Stimulated activated CD8-positive, alpha-beta memory T cell treated with anti-CD3 and anti-CD28 coated beads, Interleukin-4, amount 100 ng/mL, for 4 hours (primary cell): ENCODE results near the gene NOP53.
"Not testable (repeated sequence)": the region's sequence is repeated elsewhere in the genome, so short reads cannot be mapped to it uniquely, and the experiment has no call there.

Source experiments
- DNase-seq, 2 donors: peaks; one replicate each; pipeline ENCODE4 v3.0.0-alpha.2; 2020; ENCODE audit warnings: low read depth in 2 of 2, low spot score in 1 of 2

The NOP53 gene

DNA sequence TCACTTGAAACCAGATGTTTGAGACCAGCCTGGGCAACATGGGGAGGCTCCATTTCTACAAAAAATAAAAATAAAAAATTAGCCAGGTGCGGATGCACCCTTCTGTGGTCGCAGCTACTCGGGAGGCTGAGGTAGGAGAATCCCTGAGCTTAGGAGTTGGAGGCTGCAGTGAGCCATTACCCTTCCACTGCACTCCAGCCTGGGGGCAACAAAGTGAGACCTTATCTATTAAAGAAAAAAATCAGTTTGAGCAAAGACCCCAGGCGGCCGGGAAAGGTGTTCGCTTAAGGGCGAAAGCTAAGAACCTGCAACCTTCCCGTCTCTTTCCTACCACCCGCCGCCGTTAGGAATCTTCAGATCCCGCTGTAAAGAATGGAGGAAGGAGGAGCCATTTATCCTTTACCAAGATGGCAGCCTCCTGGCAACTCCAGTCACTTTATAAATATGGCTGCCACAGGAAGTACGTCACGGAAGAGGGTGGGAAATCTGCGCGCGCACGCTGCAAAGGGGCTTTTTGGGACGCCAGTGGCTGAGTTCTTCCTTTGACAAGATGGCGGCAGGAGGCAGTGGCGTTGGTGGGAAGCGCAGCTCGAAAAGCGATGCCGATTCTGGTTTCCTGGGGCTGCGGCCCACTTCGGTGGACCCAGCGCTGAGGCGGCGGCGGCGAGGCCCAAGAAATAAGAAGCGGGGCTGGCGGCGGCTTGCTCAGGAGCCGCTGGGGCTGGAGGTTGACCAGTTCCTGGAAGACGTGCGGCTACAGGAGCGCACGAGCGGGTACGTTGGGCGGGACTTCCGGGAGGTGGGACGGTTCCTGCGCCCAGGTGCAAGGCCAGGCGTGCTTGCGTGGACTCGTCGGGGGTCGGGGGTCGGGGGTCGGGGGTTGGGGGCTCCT is at the start of gene NOP53:
Gene NOP53 (plus strand): TSS at position 537 of the 892 bp plus-strand sequence. CDS start 14 bp downstream, at position 551.
- peak; percentile 93 to 96 for DNase-seq

DNA sequence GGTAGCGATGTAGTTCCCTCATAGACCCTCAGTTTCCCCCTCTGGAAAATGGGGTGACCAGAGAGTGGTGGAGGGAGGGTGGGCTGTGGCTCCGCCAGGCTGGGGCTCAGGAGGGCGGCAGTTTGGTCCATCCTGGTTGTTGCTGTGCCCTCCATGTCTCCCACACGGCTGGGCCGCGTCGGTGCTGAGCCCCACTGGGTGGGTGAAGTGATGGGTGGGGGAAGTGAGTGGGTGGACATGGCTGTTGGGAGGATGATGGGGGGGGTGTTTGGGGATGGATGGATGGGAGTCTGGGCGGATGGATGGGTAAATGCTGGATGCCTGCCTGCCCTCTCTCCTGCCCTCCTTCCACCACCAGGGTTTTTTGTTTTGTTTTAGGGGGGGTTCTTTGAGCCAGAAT is 48.7 kb upstream of the NOP53 start:
- DNase-seq: no peak

DNA sequence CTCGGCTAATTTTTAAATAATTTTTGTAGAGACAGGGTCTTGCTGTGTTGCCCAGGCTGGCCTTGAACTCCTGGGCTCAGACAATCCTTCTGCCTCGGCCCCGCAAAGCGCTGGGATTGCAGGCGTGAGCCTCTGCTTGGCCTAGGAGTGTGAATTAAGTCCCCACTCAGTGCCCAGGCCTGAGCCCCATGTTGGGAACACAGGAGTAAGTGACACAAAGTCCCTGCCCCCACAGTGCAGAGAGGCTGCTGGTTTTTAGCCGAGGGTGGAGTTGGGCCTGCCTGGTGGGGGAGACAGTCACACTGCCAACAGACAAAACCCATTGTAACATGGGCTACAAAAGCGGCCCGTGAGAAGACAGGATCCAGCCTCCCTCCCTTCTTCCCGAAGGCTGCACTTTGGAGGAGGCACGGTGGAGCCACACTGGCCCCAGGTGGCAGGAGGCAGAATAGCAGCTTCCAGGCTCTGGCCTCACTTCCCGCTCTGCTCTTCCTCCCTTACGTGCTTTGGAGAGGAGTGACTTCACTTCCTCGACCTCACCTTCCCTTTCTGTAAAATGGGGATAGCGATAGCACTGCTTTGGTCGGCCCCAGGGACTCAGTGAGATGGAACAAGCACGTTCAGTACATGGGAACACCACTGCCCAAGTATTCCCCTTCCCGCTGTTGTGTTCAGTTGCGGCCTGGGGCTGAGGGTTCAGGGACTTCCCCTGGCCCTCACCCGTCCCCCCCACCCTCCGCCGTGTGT is 47.3 kb upstream of the NOP53 start:
- peak in 1 of 2 donors; percentile 8 for DNase-seq

DNA sequence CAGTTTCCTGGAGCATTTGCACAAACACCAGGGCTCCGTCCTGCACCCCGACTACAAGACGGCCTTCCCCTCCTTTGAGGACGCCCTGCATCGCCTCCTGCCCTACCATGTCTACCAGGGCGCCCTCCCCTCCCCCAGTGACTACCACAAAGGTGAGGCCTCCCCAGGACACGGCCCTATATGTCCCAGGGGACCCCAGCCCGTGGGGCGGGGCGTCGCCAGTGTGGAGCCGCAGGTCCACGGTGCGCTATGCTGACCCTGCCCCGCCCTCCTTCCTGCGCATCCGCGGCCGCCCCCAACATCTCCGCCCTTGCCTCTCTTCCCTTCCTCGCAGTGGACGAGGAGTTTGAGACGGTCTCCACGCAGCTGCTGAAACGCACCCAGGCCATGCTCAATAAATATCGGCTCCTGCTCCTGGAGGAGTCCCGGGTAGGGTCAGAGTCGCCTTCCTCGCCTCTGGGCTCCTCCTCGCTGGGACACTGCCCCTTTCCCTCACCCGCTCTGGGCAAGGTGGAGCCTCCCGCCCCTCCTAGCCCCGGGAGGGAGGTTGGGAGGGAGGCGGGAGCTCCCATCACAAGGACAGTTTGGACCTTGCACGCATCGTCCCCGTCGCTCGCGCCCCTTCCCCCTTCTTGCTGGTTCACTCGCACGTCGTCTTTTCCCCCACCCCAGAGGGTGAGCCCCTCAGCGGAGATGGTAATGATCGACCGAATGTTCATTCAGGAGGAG is 46.6 kb upstream of the NOP53 start:
- DNase-seq: no peak

DNA sequence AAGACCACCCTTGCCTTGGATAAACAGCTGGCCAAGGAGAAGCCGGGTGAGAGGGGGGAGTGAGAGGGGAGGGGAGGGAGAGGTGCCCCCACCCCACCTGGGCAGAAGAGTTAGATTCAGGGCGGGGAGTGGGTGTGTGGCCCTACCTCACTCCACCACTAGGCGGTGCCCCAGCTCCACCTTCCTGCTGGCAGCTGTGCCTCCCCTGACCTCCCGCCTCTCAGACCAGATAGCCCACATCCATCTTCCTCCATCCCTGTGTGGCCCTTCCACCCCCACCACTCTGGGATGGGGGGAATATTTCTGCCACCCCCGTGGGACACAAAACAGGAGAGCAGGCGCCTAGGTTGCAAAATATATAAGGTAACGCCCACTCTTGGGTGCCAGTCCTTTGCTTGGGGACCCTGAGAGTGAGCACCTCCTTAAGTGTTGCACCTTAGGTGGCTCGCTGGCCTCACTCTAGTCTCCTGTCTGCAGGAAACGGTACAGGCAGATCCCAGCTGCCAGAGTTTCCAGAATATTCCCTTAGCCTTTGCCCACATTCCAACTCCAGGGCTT is 45.9 kb upstream of the NOP53 start:
- peak in 1 of 2 donors; percentile 18 for DNase-seq

DNA sequence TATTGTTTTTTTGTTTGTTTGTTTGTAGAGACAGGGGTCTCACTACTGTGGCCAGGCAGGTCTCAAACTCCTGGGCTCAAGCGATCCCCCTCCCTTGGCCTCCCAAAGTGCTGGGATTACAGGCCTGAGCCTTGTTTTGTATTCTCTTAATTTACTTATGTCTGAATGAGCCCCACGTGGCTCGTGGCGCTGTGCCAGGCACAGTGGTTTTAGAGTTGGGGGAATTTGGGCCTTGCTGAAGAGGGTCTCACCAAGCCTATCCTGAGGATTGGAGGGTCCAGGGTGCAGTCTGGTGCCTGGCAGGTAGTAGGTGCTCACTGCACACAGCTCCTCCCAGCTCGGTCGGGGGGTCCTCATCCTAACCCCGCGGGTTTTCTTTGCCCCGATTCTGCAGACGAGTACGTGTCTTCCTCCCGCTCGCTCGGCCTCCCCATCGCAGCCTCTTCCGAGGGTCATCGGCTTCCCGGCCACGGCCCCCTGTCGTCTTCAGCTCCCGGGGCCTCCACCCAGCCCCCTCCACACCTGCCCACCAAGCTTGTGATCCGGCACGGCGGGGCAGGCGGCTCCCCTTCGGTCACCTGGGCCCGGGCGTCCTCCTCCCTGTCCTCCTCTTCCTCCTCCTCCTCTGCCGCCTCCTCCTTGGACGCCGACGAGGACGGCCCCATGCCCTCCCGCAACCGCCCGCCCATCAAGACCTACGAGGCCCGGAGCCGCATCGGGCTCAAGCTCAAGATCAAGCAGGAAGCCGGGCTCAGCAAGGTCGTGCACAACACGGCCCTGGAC is 44.2 kb upstream of the NOP53 start:
- no peak for DNase-seq

DNA sequence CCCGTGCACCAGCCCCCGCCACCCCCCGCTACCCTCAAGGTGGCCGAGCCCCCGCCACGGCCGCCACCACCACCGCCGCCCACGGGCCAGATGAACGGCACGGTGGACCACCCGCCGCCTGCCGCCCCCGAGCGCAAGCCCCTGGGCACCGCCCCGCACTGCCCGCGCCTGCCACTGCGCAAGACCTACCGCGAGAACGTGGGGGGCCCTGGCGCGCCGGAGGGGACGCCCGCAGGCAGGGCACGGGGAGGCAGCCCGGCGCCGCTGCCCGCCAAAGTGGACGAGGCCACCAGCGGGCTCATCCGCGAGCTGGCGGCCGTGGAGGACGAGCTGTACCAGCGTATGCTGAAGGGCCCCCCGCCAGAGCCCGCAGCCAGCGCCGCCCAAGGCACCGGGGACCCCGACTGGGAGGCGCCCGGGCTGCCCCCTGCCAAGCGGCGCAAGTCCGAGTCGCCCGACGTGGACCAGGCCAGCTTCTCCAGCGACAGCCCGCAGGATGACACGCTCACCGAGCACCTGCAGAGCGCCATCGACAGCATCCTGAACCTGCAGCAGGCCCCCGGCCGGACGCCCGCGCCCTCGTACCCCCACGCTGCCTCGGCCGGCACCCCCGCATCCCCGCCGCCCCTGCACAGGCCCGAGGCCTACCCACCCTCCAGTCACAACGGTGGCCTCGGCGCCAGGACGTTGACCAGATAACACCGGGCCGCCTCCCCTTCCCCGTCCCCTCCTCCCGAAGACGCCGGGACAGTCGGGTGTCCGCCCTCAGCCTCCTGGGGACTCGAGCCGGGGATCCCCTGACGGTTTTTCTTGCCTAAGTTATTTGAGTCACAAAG is 43.4 kb upstream of the NOP53 start:
- DNase-seq: no peak

DNA sequence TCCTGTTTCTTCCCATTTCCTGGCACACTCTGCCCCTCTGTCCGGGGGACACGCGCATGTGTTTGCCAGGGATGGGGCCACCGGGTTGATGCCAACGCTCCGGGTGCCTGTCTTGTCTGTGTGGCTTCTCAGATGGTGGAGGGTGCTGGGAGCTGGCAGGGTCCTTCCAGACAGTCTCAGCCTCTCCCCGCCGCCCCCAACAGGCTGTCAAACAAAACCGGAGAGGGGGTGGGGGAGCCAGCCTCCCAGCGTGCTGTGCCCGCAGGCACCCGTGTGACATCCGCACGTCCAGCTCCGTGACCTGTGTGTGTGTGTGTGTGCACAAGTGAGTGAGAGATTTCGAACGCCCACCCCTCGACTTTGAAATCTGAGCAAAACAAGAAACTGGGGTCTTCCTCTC is 42.7 kb upstream of the NOP53 start:
- no peak for DNase-seq

DNA sequence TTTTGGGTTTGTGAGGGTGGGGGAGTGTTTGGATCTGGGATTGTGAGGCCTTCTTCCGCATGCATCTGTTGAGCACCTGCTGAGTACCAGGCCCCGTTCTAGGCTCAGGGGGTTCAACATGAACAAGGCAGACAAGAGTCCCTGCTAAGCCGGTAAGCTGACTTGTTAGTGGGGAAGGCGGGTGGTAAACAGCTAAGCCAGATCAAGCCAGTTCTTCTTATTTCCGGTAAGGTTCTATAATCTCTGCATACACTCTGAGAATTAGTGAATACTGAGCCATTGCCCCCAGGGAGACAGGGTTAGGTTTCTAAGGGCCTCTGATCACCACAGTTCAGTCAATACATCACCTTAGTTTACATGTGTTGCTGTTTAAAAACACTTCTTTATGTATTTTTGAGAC is 42.0 kb upstream of the NOP53 start:
- DNase-seq: no peak

DNA sequence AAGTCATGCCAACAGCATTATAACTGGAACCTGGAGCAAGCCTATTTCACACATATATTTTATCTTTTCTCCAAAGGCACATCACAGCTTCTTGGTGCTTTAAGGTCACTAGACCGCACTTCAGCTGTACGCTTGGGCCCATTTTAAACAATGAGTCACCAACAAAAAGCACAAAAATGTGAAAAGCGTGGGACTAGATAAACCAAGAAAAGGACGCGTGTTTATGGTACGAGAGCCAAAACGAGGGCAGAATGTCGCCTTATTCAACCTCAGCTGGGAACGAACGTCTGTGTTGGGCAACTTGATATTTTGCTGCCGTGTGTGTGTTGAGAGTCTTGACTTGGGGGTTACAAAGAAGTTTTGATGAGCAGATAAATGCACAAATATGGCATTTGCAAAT is 41.3 kb upstream of the NOP53 start:
- DNase-seq: no peak

DNA sequence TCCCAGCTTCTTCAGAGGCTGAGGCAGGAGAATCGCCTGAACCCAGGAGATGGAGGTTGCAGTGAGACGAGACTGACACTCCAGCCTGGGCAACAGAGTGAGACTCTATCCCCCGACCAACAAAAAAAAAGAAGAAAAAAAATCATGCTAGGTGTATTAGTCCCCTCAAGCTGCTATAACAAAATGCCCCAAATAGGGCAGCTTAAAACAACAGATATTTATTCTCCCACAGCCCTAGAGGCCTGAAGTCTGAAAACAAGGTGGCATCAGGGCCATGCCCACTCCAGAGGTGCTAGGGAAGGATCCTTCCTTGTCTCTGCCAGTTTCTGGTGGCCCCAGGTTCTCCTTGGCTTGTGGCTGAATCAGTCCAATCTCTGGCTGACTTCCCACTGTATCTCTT is 40.7 kb upstream of the NOP53 start:
- DNase-seq: no peak

DNA sequence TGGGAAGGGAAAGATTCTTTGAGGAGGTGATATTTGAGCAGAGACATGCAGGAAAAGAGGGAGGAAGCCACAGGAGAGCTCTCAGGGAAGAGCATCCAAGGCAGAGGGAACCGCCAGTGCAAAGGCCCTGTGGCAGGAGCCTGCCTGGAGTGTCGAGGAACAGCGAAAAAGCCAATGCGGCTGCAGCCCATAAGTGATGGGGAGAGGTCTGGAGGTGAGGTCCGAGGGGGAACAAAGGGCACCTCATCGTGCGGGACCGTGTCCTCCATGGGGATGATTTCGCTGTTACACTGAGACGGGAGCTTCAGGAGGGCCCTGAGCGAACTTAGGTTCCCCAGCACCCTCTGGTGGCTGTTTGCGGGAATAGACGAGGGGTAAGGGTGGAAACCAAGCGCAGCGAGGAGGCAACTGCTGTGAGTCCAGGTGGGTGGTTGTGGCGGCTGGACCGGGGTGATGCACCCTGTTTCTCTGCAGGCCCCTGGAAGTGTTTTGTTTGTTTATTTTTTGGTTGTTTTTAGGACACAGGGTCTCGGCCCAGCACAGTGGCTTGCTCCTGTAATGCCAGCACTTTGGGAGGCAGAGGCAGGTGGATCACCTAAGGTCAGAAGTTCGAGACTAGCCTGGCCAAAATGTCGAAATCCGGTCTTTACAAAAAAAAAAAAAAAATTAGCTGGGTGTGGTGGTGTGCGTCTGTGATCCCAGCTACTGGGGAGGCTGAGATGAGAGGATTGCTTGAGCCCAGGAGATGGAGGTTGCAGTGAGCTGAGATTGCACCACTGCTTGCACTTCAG is 38.0 kb upstream of the NOP53 start:
- DNase-seq: peak; percentile 45 to 56

DNA sequence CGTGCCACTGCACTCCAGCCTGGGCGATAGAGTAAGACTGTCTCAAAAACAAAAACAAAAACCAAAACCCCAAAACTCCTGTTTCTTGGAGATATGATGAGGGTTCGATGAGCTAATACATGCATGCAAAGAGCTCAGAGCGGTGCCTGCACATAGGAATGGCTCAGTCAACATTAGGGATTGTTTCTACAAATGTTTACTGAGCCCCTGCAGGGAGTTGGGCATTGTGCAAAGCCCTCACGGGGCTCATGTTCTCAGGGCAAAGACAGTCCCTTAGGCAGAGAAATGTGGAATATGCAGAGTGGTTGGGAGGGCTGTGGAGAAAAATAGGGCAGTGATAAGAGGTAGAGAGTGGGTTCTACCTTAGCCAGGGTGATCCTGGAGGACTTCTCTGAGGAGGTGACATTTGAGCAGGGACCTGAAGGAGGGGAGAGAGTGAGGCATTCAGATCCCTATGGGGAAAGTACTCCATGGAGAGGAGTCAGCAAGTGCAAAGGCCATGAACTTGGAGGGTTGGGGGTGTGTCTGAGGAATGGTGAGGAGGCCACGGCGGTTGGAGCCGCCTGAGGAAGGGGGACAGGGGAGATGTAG is 33.6 kb upstream of the NOP53 start:
- no peak for DNase-seq

DNA sequence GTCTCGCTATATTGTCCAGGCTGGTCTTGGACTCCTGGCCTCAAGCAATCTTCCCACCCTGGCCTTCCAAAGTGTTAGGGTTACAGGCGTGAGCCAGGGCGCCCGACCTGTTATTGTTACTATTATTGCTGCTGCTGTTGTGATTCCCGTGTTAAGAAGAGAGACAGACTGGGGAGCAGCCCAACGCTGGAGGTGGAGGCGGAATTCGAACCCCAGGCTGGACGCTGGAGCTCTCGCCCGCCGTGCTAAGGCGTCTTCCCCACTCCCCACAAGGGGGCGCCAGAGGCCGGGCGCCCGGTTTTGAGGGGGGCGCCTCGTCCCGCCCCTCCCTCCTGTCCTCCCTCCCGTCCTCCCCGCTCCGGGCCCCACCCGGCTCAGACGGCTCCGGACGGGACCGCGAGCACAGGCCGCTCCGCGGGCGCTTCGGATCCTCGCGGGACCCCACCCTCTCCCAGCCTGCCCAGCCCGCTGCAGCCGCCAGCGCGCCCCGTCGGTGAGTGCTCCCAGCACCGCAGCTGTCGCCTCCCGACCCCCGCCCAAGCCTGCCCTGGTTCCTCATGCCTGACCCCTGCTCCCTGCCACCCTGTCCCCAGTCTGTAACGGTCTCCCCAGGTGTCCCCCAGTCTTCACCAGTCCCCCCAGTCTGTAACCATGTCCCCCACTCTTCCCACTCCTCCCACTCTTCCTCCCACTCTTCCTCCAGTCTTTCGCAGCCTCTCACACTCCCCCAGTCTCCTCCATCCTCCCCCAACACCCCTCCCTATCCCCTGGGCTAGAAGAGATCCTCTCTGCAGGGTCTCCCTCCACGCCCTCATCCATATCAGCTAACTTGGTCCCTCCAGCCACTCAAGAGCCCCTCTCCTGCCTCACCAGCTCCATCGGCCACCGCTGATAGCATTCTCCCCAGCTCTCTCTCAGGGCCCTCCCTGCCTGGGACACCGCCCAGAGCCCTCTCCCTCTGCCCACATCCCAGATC is 32.0 kb upstream of the NOP53 start, which contains the start of gene EHD2:
Gene EHD2 (plus strand): TSS at position 377 of the 976 bp plus-strand sequence. CDS start 3,191 bp downstream, outside the sequence.
- peak in 1 of 2 donors; percentile 9 for DNase-seq

DNA sequence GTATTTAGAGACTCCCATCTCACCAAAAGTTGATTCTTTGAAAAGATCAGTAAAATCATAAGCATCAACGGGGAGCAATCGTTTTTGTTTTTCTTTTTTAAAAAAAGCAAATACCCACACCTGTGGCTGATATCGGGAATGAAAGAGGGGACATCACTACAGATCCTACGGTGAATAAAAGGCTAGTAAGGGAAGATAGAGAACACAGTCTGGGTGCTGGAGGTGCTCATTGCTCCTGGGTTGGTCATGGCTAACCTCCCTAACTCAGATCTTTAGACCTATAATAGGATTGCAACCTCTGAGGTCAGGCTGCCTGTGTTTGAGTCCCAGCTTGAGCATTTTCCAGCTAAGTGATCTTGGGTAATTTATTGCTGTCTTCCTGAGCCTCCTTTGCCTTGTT is 31.0 kb upstream of the NOP53 start:
- no peak for DNase-seq

DNA sequence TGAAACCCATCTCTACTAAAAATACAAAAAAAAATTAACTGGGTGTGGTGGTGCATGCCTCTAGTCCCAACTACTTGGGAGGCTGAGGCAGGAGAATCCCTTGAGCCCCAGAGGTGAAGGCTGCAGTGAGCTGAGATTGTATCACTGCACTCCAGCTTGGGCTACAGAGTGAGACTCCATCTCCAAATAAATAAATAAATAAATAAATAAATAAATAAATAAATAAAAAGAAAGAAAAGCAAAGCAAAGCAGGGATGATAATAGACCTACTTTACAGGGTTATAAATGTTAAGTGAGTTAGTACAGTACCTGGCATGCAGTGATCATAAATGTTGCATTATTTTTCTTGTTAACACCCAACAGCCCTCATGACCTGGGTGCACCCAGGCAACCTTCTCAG is 30.5 kb upstream of the NOP53 start:
- DNase-seq: not testable (repeated sequence)

DNA sequence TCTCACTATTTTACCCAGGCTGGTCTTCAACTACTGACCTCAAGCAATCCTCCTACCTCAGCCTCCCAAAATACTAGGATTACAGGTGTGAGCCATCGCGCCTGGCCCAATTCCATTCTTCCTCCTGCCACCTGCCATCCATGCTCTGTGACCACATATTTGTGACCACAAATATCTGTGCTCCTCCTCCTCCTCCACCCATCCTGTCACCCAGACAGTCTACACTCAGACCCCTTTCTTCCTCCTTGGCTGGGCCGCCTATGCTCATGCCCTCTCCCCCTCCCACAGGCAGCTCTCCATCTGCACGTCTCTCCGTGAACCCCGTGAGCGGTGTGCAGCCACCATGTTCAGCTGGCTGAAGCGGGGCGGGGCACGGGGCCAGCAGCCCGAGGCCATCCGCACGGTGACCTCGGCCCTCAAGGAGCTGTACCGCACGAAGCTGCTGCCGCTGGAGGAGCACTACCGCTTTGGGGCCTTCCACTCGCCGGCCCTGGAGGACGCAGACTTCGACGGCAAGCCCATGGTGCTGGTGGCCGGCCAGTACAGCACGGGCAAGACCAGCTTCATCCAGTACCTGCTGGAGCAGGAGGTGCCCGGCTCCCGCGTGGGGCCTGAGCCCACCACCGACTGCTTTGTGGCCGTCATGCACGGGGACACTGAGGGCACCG is 28.9 kb upstream of the NOP53 start:
- DNase-seq: no peak
